Measurements from ENCODE around the gene RPS29. TPM values are rescaled to one million over a fixed set of nuclear protein-coding genes. Genes with fewer than 3 reads are reported as not detected.

Gene RPS29
- total and polyA plus RNA-seq, 9 of the 15 experiments (the other 6 are each of a cell fraction or from before 2014, with no cell fraction given): 1,545 to 5,012 (median 2,448) TPM

DNA sequence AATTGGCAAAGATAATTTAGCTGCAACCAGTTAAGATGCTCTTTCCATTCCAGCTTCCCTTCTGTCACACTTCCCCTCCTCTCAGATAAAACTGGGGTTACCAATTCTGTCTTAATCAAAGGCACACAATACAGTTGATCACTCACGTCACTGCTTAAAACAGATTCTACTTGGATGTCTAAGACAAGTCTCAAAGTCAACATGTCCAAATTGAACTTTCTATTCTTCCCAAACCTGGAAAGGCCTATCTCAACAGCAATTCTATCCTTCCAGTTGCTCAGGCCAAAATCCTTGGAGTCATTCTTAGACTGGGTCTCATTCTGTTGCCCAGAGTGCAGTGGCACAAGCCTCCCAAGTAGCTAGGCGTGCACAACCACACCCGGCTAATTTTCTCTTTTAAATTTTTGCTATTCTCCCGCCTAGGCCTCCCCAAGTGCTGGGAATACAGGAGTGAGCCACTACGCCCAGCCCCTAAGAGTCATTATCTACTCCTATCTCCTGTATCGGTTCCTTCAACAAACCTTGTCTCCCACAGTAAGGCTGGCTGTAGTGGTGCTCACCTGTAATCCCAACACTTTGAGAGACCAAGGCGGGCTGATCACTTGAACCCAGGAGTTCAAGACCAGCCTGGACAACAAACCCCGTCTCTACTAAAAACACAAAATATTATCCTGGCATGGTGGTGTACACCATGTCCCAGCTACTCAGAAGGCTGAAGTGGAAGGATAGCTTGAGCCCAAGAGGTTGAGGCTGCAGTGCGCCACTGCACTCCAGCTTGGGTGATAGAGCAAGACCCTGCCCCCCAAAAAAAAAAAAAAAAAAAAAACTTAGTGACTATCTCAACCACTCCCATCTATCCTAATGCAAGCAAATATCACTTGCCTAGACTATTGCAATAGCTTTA is 4.7 kb downstream of the RPS29 start:
- H3K4me2 ChIP-seq (ENCODE audit: insufficient read depth, low read length): 0 out of 2 replicates have a peak overlapping the region, but pooled peaks have one; percentile 23
- H3K36me3 ChIP-seq (ENCODE audit: control insufficient read depth, insufficient read depth, low read length): peaks cover 63% of the 10 kb centered on the region
- H3K27ac ChIP-seq (ENCODE audit: extremely low read depth, low read depth, low read length): peak overlapping the region; percentile 41; the same call in 2 of the 3 replicates
- whole genome bisulfite sequencing (ENCODE audit: insufficient coverage, low coverage, missing lambda C conversion rate): 31% methylated on average over 7 of the region's 9 CpGs
- peak; percentile 6 for ATAC-seq
- in situ Hi-C loops (cut with MboI): no loop called here
- peak overlapping the region in 1 of 2 experiments; percentile 99; a peak in 1 of 4 replicates for H3K9ac ChIP-seq (ENCODE audit: insufficient read depth in 1 of 2, low read depth in 2 of 2, low read length in 2 of 2)
- H3K27me3 ChIP-seq (ENCODE audit: control insufficient read depth in 2 of 2, insufficient read depth in 2 of 2, low read length in 2 of 2): no peaks in the 10 kb centered on the region
- H2AFZ ChIP-seq (ENCODE audit: low read depth, low read length): no peak overlapping the region
- DNase-seq (ENCODE audit: extremely low read depth in 1 of 4, low spot score in 3 of 4): peak in 1 of 4 experiments; percentile 32
- H3K9me1 ChIP-seq (ENCODE audit: control insufficient read depth, insufficient read depth, low read length): peaks cover 3% of the 10 kb centered on the region
- H3K79me2 ChIP-seq (ENCODE audit: control insufficient read depth, insufficient read depth, low read length): peaks cover 67% of the 10 kb centered on the region
- H3K4me1 ChIP-seq (replicated peaks in 1 of 2; ENCODE audit: control insufficient read depth in 2 of 2, insufficient read depth in 2 of 2, low read length in 2 of 2): peaks cover 6% of the 10 kb centered on the region in 2 experiments; a peak in 4 of 5 replicates
- TF ChIP-seq, protein P1, sequence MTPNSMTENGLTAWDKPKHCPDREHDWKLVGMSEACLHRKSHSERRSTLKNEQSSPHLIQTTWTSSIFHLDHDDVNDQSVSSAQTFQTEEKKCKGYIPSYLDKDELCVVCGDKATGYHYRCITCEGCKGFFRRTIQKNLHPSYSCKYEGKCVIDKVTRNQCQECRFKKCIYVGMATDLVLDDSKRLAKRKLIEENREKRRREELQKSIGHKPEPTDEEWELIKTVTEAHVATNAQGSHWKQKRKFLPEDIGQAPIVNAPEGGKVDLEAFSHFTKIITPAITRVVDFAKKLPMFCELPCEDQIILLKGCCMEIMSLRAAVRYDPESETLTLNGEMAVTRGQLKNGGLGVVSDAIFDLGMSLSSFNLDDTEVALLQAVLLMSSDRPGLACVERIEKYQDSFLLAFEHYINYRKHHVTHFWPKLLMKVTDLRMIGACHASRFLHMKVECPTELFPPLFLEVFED (CRISPR knock-in tag; conservative IDR thresholded peaks at IDR 0.05): no peak
- TF ChIP-seq TAF9B (IDR thresholded peaks at IDR 0.05; ENCODE audit: partially characterized antibody) (no peak), SUPT5H (IDR thresholded peaks at IDR 0.05) (peak; percentile 14; the same call in 1 of the 2 replicates), TAF15 (IDR thresholded peaks at IDR 0.05; ENCODE audit: low read depth, low read length) (no peak), KLF13 (tag; IDR thresholded peaks at IDR 0.05; ENCODE audit: borderline replicate concordance, low read depth) (no peak)
- TF ChIP-seq, protein P2, sequence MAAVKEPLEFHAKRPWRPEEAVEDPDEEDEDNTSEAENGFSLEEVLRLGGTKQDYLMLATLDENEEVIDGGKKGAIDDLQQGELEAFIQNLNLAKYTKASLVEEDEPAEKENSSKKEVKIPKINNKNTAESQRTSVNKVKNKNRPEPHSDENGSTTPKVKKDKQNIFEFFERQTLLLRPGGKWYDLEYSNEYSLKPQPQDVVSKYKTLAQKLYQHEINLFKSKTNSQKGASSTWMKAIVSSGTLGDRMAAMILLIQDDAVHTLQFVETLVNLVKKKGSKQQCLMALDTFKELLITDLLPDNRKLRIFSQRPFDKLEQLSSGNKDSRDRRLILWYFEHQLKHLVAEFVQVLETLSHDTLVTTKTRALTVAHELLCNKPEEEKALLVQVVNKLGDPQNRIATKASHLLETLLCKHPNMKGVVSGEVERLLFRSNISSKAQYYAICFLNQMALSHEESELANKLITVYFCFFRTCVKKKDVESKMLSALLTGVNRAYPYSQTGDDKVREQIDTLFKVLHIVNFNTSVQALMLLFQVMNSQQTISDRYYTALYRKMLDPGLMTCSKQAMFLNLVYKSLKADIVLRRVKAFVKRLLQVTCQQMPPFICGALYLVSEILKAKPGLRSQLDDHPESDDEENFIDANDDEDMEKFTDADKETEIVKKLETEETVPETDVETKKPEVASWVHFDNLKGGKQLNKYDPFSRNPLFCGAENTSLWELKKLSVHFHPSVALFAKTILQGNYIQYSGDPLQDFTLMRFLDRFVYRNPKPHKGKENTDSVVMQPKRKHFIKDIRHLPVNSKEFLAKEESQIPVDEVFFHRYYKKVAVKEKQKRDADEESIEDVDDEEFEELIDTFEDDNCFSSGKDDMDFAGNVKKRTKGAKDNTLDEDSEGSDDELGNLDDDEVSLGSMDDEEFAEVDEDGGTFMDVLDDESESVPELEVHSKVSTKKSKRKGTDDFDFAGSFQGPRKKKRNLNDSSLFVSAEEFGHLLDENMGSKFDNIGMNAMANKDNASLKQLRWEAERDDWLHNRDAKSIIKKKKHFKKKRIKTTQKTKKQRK (IDR thresholded peaks at IDR 0.05; ENCODE audit: borderline replicate concordance, low read depth, low read length): no peak
- TF ChIP-seq, protein P3, sequence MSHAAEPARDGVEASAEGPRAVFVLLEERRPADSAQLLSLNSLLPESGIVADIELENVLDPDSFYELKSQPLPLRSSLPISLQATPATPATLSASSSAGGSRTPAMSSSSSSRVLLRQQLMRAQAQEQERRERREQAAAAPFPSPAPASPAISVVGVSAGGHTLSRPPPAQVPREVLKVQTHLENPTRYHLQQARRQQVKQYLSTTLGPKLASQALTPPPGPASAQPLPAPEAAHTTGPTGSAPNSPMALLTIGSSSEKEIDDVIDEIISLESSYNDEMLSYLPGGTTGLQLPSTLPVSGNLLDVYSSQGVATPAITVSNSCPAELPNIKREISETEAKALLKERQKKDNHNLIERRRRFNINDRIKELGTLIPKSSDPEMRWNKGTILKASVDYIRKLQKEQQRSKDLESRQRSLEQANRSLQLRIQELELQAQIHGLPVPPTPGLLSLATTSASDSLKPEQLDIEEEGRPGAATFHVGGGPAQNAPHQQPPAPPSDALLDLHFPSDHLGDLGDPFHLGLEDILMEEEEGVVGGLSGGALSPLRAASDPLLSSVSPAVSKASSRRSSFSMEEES (CRISPR knock-in tag; IDR thresholded peaks at IDR 0.05): no peak
- peaks cover 30% of the 10 kb centered on the region for H4K20me1 ChIP-seq (replicated peaks; ENCODE audit: control insufficient read depth, insufficient read depth, low read length)
- FAIRE-seq: no peak
- CTCF ChIA-PET (ENCODE audit: low intra/inter-chr PET ratio): no interaction called here
- H3K4me3 ChIP-seq: no peak overlapping the region
- BruUV-seq (replicated peaks): no TSS peak
- no peaks in the 10 kb centered on the region for H3K9me3 ChIP-seq (replicated peaks; ENCODE audit: control insufficient read depth, insufficient read depth, low read depth, low read length)
- intact Hi-C loops (cut with micrococcal nuclease): no loop called here
- POLR2A ChIA-PET: no interaction called here
